CD4-positive, alpha-beta T cell (primary cell): ENCODE measurements around the gene SH3RF1. TPM values are rescaled to one million over a fixed set of nuclear protein-coding genes. Genes with fewer than 3 reads are reported as not detected.

ENCODE experiments used
- ATAC-seq: fragments of 200-7000 bp; cut with Tn5 transposase; one replicate; pipeline ENCODE4 v1.10.0; 2022; ENCODE audit warnings: mild to moderate bottlenecking; ENCODE audit not compliant: poor library complexity
- CTCF ChIA-PET: fragments of 350-600 bp; sonication (Branson Sonifier 250); formaldehyde crosslinking; loops from one replicate; lab custom pipeline; 2021; ENCODE audit warnings: antibody characterized with exemption, inconsistent platforms; lab: Charles Lee
- POLR2A ChIA-PET: fragments of 350-600 bp; sonication (Branson Sonifier 250); formaldehyde crosslinking; loops from one replicate; lab custom pipeline; 2021; ENCODE audit warnings: antibody characterized with exemption, inconsistent platforms; lab: Charles Lee
- DNase-seq, 14 experiments: peaks; one replicate each; pipeline ENCODE4 v3.0.0-alpha.2; 2013 to 2020; ENCODE audit warnings: mixed read lengths in 2 of 14
- H3K27ac ChIP-seq, 2 donors: one replicate each; pipeline versions ENCODE4 v1.5.1 to v1.7.0; 2013; ENCODE audit warnings: low read length in 2 of 2, low read depth in 1 of 2, mild to moderate bottlenecking in 1 of 2
- H3K27me3 ChIP-seq, 2 experiments: 1 replicate in 1 of 2; 2 replicates in 1 of 2; pipeline versions ENCODE4 v1.6.1 to v1.7.0; 2013; ENCODE audit warnings: low read length in 2 of 2, control low read depth in 1 of 2, mild to moderate bottlenecking in 1 of 2, moderate library complexity in 1 of 2; ENCODE audit not compliant: insufficient read depth in 2 of 2, control insufficient read depth in 1 of 2
- H3K36me3 ChIP-seq: one replicate; pipeline ENCODE4 v1.6.1; 2013; ENCODE audit warnings: low read length, control low read depth; ENCODE audit not compliant: insufficient read depth
- H3K4me1 ChIP-seq: one replicate; pipeline ENCODE4 v1.6.1; 2013; ENCODE audit warnings: low read length, control low read depth; ENCODE audit not compliant: insufficient read depth
- H3K4me3 ChIP-seq: one replicate; pipeline ENCODE4 v1.5.1; 2013; ENCODE audit warnings: mild to moderate bottlenecking, low read length, moderate library complexity
- H3K9me3 ChIP-seq, 2 experiments: 1 replicate in 1 of 2; 2 replicates in 1 of 2; pipeline versions ENCODE4 v1.6.1 to v1.7.0; 2013; ENCODE audit warnings: low read length in 2 of 2, mild to moderate bottlenecking in 2 of 2, control low read depth in 1 of 2, moderate library complexity in 1 of 2; ENCODE audit not compliant: control insufficient read depth in 1 of 2, insufficient read depth in 1 of 2
- H3K27ac Mint-ChIP-seq: one replicate; pipeline ENCODE4 v1.8.0; 2020; ENCODE audit warnings: mixed read lengths
- H3K27me3 Mint-ChIP-seq: one replicate; pipeline ENCODE4 v1.8.0; 2021; ENCODE audit warnings: mixed read lengths
- H3K36me3 Mint-ChIP-seq: one replicate; pipeline ENCODE4 v1.8.0; 2021; ENCODE audit warnings: low read depth, mixed read lengths
- H3K4me1 Mint-ChIP-seq: one replicate; pipeline ENCODE4 v1.8.0; 2021; ENCODE audit warnings: low read depth, mixed read lengths
- H3K4me3 Mint-ChIP-seq: one replicate; pipeline ENCODE4 v1.8.0; 2020; ENCODE audit warnings: mild to moderate bottlenecking, mixed read lengths
- H3K9me3 Mint-ChIP-seq: one replicate; pipeline ENCODE4 v1.8.0; 2020; ENCODE audit warnings: mixed read lengths
- intact Hi-C, 2 experiments: fragments of 100-400 bp; cut with DNase I in 1 of 2; cut with micrococcal nuclease in 1 of 2; formaldehyde crosslinking; loops; one replicate each; pipeline versions ENCODE4 v1.15.1 to v1.9.0; 2023 to 2025; cut with DNase I, micrococcal nuclease
- total RNA-seq, 174 experiments: library from RNA in 2 of 174; stranded (reverse) in 2 of 174; gene quantifications; one replicate each; pipeline ENCODE4 v1.2.3 and lab custom pipeline; 2021 to 2026
- TF ChIP-seq, protein P1 (sequence below): fragments of 200-600 bp; IDR thresholded peaks from one replicate; pipeline ENCODE4 v1.8.0; 2022; ENCODE audit warnings: antibody characterized with exemption, mild to moderate bottlenecking

Gene SH3RF1
- total RNA-seq, 2 experiments from 2014 or later: 0.25 TPM; not detected in 1

DNA sequence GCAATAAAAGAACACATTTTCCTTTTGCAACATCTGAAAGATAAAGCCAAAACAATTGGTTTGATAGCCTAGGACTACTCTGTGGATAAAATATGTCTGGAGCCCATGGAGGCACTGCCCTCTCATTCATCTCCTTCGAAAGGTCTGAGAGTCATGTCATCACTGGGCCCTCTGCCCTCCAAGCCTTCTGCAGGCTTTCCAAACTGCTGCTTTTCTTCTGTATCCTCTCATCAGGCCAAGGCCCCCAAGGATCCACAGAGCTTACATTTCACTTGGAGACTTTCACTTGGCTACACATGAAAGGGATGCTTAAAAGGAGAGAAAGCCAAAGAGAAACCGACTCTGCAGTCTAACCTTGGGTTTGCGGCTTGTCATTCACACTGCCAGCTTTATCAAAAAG is 109.9 kb downstream of the SH3RF1 start:
- Histone ChIP-seq H3K4me1 (no peaks in the 10 kb centered on the region), H3K36me3 (no peaks in the 10 kb centered on the region), H3K9me3 (no peaks in the 10 kb centered on the region), H3K4me3 (no peak overlapping the region), H3K27ac (no peak overlapping the region), H3K27me3 (peaks cover 0 to 4% of the 10 kb centered on the region in 2 experiments)
- H3K4me3 Mint-ChIP-seq: no peak overlapping the region
- ChIA-PET CTCF (no interaction called here), POLR2A (no interaction called here)
- TF ChIP-seq, protein P1, sequence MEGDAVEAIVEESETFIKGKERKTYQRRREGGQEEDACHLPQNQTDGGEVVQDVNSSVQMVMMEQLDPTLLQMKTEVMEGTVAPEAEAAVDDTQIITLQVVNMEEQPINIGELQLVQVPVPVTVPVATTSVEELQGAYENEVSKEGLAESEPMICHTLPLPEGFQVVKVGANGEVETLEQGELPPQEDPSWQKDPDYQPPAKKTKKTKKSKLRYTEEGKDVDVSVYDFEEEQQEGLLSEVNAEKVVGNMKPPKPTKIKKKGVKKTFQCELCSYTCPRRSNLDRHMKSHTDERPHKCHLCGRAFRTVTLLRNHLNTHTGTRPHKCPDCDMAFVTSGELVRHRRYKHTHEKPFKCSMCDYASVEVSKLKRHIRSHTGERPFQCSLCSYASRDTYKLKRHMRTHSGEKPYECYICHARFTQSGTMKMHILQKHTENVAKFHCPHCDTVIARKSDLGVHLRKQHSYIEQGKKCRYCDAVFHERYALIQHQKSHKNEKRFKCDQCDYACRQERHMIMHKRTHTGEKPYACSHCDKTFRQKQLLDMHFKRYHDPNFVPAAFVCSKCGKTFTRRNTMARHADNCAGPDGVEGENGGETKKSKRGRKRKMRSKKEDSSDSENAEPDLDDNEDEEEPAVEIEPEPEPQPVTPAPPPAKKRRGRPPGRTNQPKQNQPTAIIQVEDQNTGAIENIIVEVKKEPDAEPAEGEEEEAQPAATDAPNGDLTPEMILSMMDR: no peak
- DNase-seq (no peak), ATAC-seq (no peak)
- intact Hi-C loops: no loop called here
- no peaks in the 10 kb centered on the region for H3K4me1 Mint-ChIP-seq
- H3K27me3 Mint-ChIP-seq: peaks cover 5% of the 10 kb centered on the region
- no peaks in the 10 kb centered on the region for H3K36me3 Mint-ChIP-seq
- no peak overlapping the region for H3K27ac Mint-ChIP-seq
- H3K9me3 Mint-ChIP-seq: no peaks in the 10 kb centered on the region

DNA sequence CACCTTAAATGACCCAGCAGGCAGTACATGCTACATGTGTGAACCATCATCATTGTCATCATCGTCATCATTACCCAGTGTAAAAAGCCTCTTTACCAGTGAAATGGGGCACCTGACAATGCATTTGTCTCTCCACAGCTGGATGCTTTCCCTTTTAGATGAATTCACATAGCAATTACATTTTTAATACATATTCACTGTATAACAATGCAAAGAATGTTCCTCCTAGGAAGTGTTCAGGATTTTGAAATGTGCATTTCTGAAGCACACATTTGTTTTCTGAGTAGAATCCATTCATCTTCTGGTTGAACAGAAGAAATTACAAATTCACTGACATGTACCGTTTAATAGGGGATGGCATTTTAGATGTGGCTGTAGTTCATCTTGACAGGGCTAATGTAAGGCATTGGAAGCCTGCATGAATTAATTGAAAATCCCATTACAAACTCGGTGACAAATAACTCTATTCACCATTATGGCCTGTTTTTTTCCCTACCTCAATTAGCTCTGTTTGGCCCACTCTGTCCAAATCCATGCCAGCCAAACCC is 111.1 kb downstream of the SH3RF1 start:
- CTCF ChIA-PET: no interaction called here
- Mint-ChIP-seq H3K4me1 (no peaks in the 10 kb centered on the region), H3K4me3 (no peak overlapping the region), H3K9me3 (no peaks in the 10 kb centered on the region), H3K27me3 (peaks cover 5% of the 10 kb centered on the region), H3K36me3 (no peaks in the 10 kb centered on the region), H3K27ac (no peak overlapping the region)
- ATAC-seq (no peak), DNase-seq (no peak)
- no peaks in the 10 kb centered on the region for H3K4me1 ChIP-seq
- H3K27me3 ChIP-seq: peaks cover 0 to 4% of the 10 kb centered on the region in 2 experiments
- H3K27ac ChIP-seq: no peak overlapping the region
- intact Hi-C loops: no loop called here
- TF ChIP-seq, protein P1: no peak
- H3K4me3 ChIP-seq: no peak overlapping the region
- POLR2A ChIA-PET: no interaction called here
- no peaks in the 10 kb centered on the region for H3K9me3 ChIP-seq
- no peaks in the 10 kb centered on the region for H3K36me3 ChIP-seq

DNA sequence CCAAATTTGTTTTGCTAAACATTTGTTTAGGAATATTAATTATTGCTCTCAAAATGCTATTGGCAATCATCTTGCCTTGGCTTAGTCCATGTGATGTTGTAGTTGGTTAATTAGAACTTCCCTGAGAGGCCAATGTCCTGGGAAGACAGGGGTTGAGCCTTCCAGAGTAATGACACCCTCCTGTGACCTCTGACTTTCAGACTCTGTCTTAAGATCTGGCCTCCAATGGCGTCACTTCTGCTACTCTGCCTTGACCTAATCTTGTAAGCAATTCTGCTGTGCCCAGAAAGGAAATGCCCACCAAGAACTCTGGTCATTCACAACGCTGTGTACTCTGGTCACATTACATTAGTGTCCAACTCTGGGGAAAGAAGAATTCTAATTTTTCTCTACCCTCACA is 111.9 kb downstream of the SH3RF1 start:
- Mint-ChIP-seq H3K4me3 (no peak overlapping the region), H3K27ac (no peak overlapping the region), H3K9me3 (no peaks in the 10 kb centered on the region)

More for the DNA sequence above, 111.9 kb downstream of the SH3RF1 start:
- Mint-ChIP-seq H3K4me1 (no peaks in the 10 kb centered on the region), H3K36me3 (no peaks in the 10 kb centered on the region), H3K27me3 (peaks cover 2% of the 10 kb centered on the region)
- Histone ChIP-seq H3K4me3 (no peak overlapping the region), H3K27ac (no peak overlapping the region), H3K4me1 (no peaks in the 10 kb centered on the region), H3K9me3 (no peaks in the 10 kb centered on the region), H3K36me3 (no peaks in the 10 kb centered on the region), H3K27me3 (peaks cover 0 to 4% of the 10 kb centered on the region in 2 experiments)
- CTCF ChIA-PET: no interaction called here
- POLR2A ChIA-PET: no interaction called here
- ATAC-seq: no peak
- no peak for DNase-seq
- TF ChIP-seq, protein P1: no peak
- intact Hi-C loops: no loop called here
